C4-2B (cell line): ENCODE measurements around the gene BRINP2.

Source experiments
- CTCF ChIP-seq: fragments of 450-650 bp; conservative IDR thresholded peaks from 2 replicates; pipeline ENCODE4 v1.5.1; 2017; ENCODE audit warnings: mild to moderate bottlenecking
- ZFX ChIP-seq: fragments of 450-650 bp; IDR thresholded peaks from 2 replicates; pipeline ENCODE4 v1.6.1; 2017

GRCh38 chr1:177287270-177287669 is 116.5 kb downstream of the BRINP2 start:
- TF ChIP-seq CTCF (no peak), ZFX (no peak)
